ENCODE results near the gene MTR.

Gene MTR

GRCh38 chr1:236795035-236795756 lies at the start of gene MTR:
Gene MTR, plus strand, starts transcription at chr1:236795292. Its CDS starts 412 bp downstream, at chr1:236795704.
- peak; percentile 98 for DNase-seq (ENCODE audit: low read depth)

- DNase-seq (ENCODE audit: low read depth): no peak
Observed at GRCh38 chr1:236746785-236747184, 48.3 kb upstream of the MTR start.

- DNase-seq (ENCODE audit: low read depth): no peak
Observed at GRCh38 chr1:236747311-236747985, 47.6 kb upstream of the MTR start.

GRCh38 chr1:236748268-236748870 lies 46.7 kb upstream of the MTR start:
- DNase-seq (ENCODE audit: low read depth): no peak

GRCh38 chr1:236750928-236751327 lies 44.2 kb upstream of the MTR start:
- DNase-seq (ENCODE audit: low read depth): no peak

- no peak for DNase-seq (ENCODE audit: low read depth)
Observed at GRCh38 chr1:236751385-236751784, 43.7 kb upstream of the MTR start.

- no peak for DNase-seq (ENCODE audit: low read depth)
Observed at GRCh38 chr1:236751935-236752334, 43.2 kb upstream of the MTR start.

GRCh38 chr1:236753516-236753915 lies 41.6 kb upstream of the MTR start:
- peak; percentile 18 for DNase-seq (ENCODE audit: low read depth)

- no peak for DNase-seq (ENCODE audit: low read depth)
Observed at GRCh38 chr1:236753964-236754363, 41.1 kb upstream of the MTR start.

- no peak for DNase-seq (ENCODE audit: low read depth)
Observed at GRCh38 chr1:236754525-236755210, 40.4 kb upstream of the MTR start.

GRCh38 chr1:236757640-236758039 lies 37.5 kb upstream of the MTR start:
- no peak for DNase-seq (ENCODE audit: low read depth)

- DNase-seq (ENCODE audit: low read depth): peak; percentile 17
Observed at GRCh38 chr1:236759252-236759859, 35.7 kb upstream of the MTR start.

GRCh38 chr1:236760480-236760879 lies 34.6 kb upstream of the MTR start:
- no peak for DNase-seq (ENCODE audit: low read depth)

- DNase-seq (ENCODE audit: low read depth): no peak
Observed at GRCh38 chr1:236760986-236761385, 34.1 kb upstream of the MTR start.

GRCh38 chr1:236761397-236762132 lies 33.5 kb upstream of the MTR start:
- no peak for DNase-seq (ENCODE audit: low read depth)

- no peak for DNase-seq (ENCODE audit: low read depth)
Observed at GRCh38 chr1:236762410-236762809, 32.7 kb upstream of the MTR start.

- DNase-seq (ENCODE audit: low read depth): no peak
Observed at GRCh38 chr1:236765831-236766230, 29.3 kb upstream of the MTR start.

- DNase-seq (ENCODE audit: low read depth): no peak
Observed at GRCh38 chr1:236766506-236766905, 28.6 kb upstream of the MTR start.

- DNase-seq (ENCODE audit: low read depth): no peak
Observed at GRCh38 chr1:236767276-236767675, 27.8 kb upstream of the MTR start.

GRCh38 chr1:236768601-236769000 lies 26.5 kb upstream of the MTR start:
- no peak for DNase-seq (ENCODE audit: low read depth)

GRCh38 chr1:236773919-236774318 lies 21.2 kb upstream of the MTR start:
- DNase-seq (ENCODE audit: low read depth): no peak

- DNase-seq (ENCODE audit: low read depth): no peak
Observed at GRCh38 chr1:236774926-236775325, 20.2 kb upstream of the MTR start.
